Measurements from ENCODE around the gene CD226.
"Not testable (repeated sequence)": the region's sequence is repeated elsewhere in the genome, so short reads cannot be mapped to it uniquely, and the experiment has no call there.

CD226 gene

DNA sequence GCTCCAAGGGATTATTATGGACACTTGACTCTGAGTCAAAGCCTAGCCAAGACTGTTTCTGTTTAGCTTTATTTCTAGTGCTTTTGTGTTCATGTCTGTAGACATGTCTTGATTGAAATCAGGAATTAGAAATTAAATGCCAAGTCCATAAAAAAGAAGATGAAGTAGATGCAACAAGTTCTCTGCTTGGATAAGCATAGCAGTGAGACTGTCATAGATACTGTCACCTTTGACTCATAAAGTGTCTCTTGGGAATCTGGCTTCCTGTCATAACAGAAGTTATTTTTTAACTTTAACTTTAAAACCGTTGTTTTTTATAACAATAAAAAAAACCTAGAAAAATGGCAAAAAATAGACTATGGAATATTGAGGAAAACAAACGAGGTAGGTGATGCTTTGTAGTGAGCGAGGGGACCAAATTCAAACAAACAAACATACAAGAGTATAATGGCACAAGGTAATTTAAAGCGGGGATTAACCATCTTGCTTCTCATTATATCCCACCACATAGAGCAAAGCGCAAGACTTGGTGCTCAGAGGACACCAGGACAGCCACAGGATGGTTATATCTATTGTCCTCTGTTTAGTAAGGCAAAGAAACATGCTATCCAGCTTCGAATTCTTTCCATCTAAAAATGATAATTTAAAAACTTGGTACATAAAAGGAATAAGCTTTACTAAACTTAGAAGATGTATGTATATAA, 64.6 kb downstream of the CD226 start:
- no peak for TF ChIP-seq CTCF (IDR thresholded peaks at IDR 0.05)
- Histone ChIP-seq H3K27me3 (no peaks in the 10 kb centered on the region), H3K9me3 (no peaks in the 10 kb centered on the region), H3K4me3 (ENCODE audit: low read depth in 1 of 2, low read length in 1 of 2) (no peak overlapping the region), H3K36me3 (no peaks in the 10 kb centered on the region), H3K27ac (no peak overlapping the region), H3K4me1 (ENCODE audit: control insufficient read depth in 1 of 2, insufficient read depth in 1 of 2, low read depth in 1 of 2, low read length in 1 of 2) (no peaks in the 10 kb centered on the region)

GRCh38 chr18:69880083-69880482, 67.6 kb downstream of the CD226 start:
- no peak for TF ChIP-seq CTCF (IDR thresholded peaks at IDR 0.05)
- Histone ChIP-seq H3K4me3 (ENCODE audit: low read depth in 1 of 2, low read length in 1 of 2) (no peak overlapping the region), H3K9me3 (no peaks in the 10 kb centered on the region), H3K27ac (no peak overlapping the region), H3K4me1 (ENCODE audit: control insufficient read depth in 1 of 2, insufficient read depth in 1 of 2, low read depth in 1 of 2, low read length in 1 of 2) (no peaks in the 10 kb centered on the region), H3K27me3 (no peaks in the 10 kb centered on the region), H3K36me3 (no peaks in the 10 kb centered on the region)

GRCh38 chr18:69879051-69879450, 68.6 kb downstream of the CD226 start:
- H3K27ac ChIP-seq, H3K9me3 ChIP-seq: not testable (repeated sequence)

DNA sequence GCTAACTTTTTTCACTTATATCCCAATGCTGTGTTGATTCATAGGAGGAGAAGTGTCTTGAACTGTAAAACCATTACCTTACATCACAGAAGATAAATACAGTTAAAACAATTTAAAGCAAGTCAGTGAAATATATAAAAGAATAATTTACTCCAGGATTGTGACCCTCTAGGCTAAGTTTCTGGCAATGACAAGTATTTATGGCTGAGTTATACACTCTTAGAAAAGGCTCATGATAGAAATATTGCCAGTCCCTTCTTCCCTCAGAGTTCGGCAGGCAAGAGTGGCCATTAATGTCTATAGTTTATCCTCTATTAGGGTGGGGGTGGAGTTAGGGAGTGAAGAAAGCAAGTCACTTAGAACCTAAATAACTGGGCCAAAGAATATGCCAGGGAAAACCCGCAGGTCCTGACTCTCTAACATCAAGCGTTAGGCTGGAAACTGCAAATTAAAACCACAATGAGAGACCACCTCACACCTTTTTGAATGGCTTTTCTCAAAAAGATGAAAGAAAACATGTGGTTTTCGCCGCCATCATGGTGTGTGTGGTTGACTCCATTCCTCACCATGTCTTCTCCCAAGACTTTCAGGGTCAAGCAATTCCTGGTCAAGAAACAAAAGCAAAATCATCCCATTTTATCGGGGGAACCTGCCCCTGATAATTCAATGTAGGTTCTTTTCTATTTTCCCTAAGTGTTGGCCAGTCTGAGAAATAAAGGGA, 69.3 kb downstream of the CD226 start:
- Histone ChIP-seq H3K4me3 (ENCODE audit: low read depth in 1 of 2, low read length in 1 of 2) (no peak overlapping the region), H3K36me3 (no peaks in the 10 kb centered on the region), H3K4me1 (ENCODE audit: control insufficient read depth in 1 of 2, insufficient read depth in 1 of 2, low read depth in 1 of 2, low read length in 1 of 2) (no peaks in the 10 kb centered on the region)

More at GRCh38 chr18:69879051-69879450, 68.6 kb downstream of the CD226 start:
- H3K4me3 ChIP-seq (ENCODE audit: low read depth in 1 of 2, low read length in 1 of 2); H3K36me3 ChIP-seq; H3K27me3 ChIP-seq; H3K4me1 ChIP-seq (ENCODE audit: control insufficient read depth in 1 of 2, insufficient read depth in 1 of 2, low read depth in 1 of 2, low read length in 1 of 2): not testable (repeated sequence)

GRCh38 chr18:69876490-69876889, 71.2 kb downstream of the CD226 start:
- Histone ChIP-seq H3K9me3 (no peaks in the 10 kb centered on the region), H3K36me3 (no peaks in the 10 kb centered on the region), H3K4me1 (ENCODE audit: control insufficient read depth in 1 of 2, insufficient read depth in 1 of 2, low read depth in 1 of 2, low read length in 1 of 2) (no peaks in the 10 kb centered on the region), H3K27me3 (no peaks in the 10 kb centered on the region), H3K27ac (no peak overlapping the region), H3K4me3 (ENCODE audit: low read depth in 1 of 2, low read length in 1 of 2) (no peak overlapping the region)
- TF ChIP-seq CTCF (IDR thresholded peaks at IDR 0.05), result no peak

More for the DNA sequence above, 69.3 kb downstream of the CD226 start:
- TF ChIP-seq CTCF (IDR thresholded peaks at IDR 0.05), result no peak
- Histone ChIP-seq H3K27ac (no peak overlapping the region), H3K9me3 (no peaks in the 10 kb centered on the region), H3K27me3 (no peaks in the 10 kb centered on the region)

- H3K4me3 ChIP-seq (ENCODE audit: low read depth in 1 of 2, low read length in 1 of 2), result no peak overlapping the region
- H3K27ac ChIP-seq, result no peak overlapping the region
- no peaks in the 10 kb centered on the region for H3K9me3 ChIP-seq
- H3K27me3 ChIP-seq, result no peaks in the 10 kb centered on the region
- H3K4me1 ChIP-seq (ENCODE audit: control insufficient read depth in 1 of 2, insufficient read depth in 1 of 2, low read depth in 1 of 2, low read length in 1 of 2), result no peaks in the 10 kb centered on the region
- no peaks in the 10 kb centered on the region for H3K36me3 ChIP-seq
- no peak for TF ChIP-seq CTCF (IDR thresholded peaks at IDR 0.05)
Measured at GRCh38 chr18:69874058-69874457, 73.6 kb downstream of the CD226 start.
